Heart left ventricle (tissue), 13 donors: Measurements from ENCODE around the gene MAPT.

Source experiments
- CTCF ChIP-seq, 12 donors: fragments of 200-600 bp; sonication (generic) in 4 of 12; IDR thresholded peaks; one replicate each; pipeline versions ENCODE4 v1.5.0 to v1.8.0; 2018 to 2022; ENCODE audit warnings: antibody characterized with exemption in 12 of 12, mild to moderate bottlenecking in 5 of 12
- POLR2A ChIP-seq, 2 donors: fragments of 450-650 bp; IDR thresholded peaks; one replicate each; pipeline ENCODE4 v1.6.1; 2017; ENCODE audit warnings: antibody characterized with exemption in 2 of 2, mild to moderate bottlenecking in 2 of 2, moderate library complexity in 2 of 2
- donor health status: ischemic (EF 13 %, LVEDD 7.1; RV severe dilation, severe dysfunction).
- donor health status: DM: no; HTN: yes; CAD: no.
- donor health status: DM: no; HTN: no; CAD: no.
- donor health status: ischemic (EF 25% LVEDD 6.9; RV normal size, moderate dysfunction).
- donor health status: ischemic (EF 25% LVEDD 5.7; RV mildly dilated, moderate dysfunction).
- donor health status: ischemic (EF 35%, LVEDD 5.7; RV mildly dilated, moderate dysfunction).
- donor health status: nonischemic (EF 11% LVEDD 7.7; RV severe dilation, severe dysfunction).
- donor health status: DM: yes; HTN: yes; CAD: no.
- donor health status: PGD.
- donor health status: ischemic (EF 29% LVEDD 5.4; RV normal size, mild dysfunction).
- donor health status: nonischemic (EF 23%, LVEDD 6.1; RV moderate dilation, normal function).

DNA sequence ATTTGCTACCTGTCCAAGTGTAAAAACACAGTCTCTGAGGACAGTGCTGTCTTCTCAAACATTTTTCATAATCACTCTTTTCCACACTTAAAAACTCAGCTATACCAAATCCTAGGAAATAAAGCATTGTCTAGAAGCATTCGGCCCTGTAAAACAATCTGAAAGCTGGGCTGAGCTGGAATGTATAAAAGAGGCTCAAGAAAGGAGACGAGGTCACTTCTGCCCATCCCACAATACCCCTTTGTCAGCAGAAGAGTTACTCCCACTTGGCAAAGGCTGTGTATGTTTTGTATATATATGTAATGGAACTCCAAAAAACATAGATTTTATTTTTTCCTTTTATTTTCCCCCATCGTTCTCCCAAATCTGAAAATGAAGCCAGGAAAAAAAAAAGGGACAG, 148.6 kb downstream of the MAPT start:
- no peak for TF ChIP-seq CTCF (IDR thresholded peaks at IDR 0.05)
- no peak for TF ChIP-seq POLR2A (IDR thresholded peaks at IDR 0.05)
